K562 (cell line): Measurements from ENCODE around the gene MYLK2. TPM values are rescaled to one million over a fixed set of nuclear protein-coding genes. Genes with fewer than 3 reads are reported as not detected.

ENCODE experiments used
- MYC ChIP-seq, 2 experiments: fragments of 250-450 bp in 1 of 2; sonication (Bioruptor Pico) in 1 of 2; IDR thresholded peaks; 2 replicates each; pipeline versions ENCODE4 v1.5.1 to v1.6.1; 2012 to 2021; ENCODE audit warnings: low read depth in 2 of 2, borderline replicate concordance in 1 of 2, improper control_type of control experiment in 1 of 2, low read length in 1 of 2, mild to moderate bottlenecking in 1 of 2, moderate library complexity in 1 of 2
- RNF219 ChIP-seq: fragments of 250-450 bp; sonication (Bioruptor Pico); IDR thresholded peaks from 2 replicates; pipeline ENCODE4 v1.5.0; 2022; ENCODE audit warnings: mild to moderate bottlenecking
- SP2 ChIP-seq: IDR thresholded peaks from 2 replicates; pipeline ENCODE4 v1.6.1; 2011; ENCODE audit warnings: mild to moderate bottlenecking, low read depth, low read length, moderate library complexity; ENCODE audit not compliant: poor library complexity, severe bottlenecking; ENCODE audit errors: extremely low read depth
- polyA plus RNA-seq, 8 experiments: library from polyadenylated mRNA; depleted of rRNA in 4 of 8; stranded (reverse) in 5 of 8; unstranded in 3 of 8; fragments of >200 nt; fragmentation: Nextera tagmentation in 2 of 8; fragmentation: Illumina TruSeq in 1 of 8; extraction: Ambion mirVana in 2 of 8; extraction: Trizol in 1 of 8; gene quantifications; 2 replicates each; pipeline versions ENCODE4 v1.2.1 to v1.2.3, GENCODE V29; 2011 to 2014; ENCODE audit warnings: inconsistent platforms in 1 of 8, missing spikeins in 1 of 8
- total RNA-seq, 7 experiments: library from RNA; depleted of rRNA in 6 of 7; stranded (reverse); fragments of >200 nt in 6 of 7; fragmentation: Illumina TruSeq in 2 of 7; extraction: Trizol in 2 of 7; gene quantifications; 2 replicates each; pipeline versions ENCODE4 v1.2.1 to v1.2.3, GENCODE V29; 2011 to 2021; ENCODE audit warnings: low replicate concordance in 1 of 7
- TF ChIP-seq, protein P1 (sequence below): fragments of 250-450 bp; sonication (Bioruptor Pico); IDR thresholded peaks from 2 replicates; pipeline ENCODE4 v1.8.0; 2022; ENCODE audit warnings: moderate library complexity, mild to moderate bottlenecking, inconsistent platforms

MYLK2 gene
- total and polyA plus RNA-seq, 9 of the 15 experiments (the other 6 are each of a cell fraction or from before 2014, with no cell fraction given) = 0.07 to 0.53 (median 0.18) TPM; not detected in 2

DNA sequence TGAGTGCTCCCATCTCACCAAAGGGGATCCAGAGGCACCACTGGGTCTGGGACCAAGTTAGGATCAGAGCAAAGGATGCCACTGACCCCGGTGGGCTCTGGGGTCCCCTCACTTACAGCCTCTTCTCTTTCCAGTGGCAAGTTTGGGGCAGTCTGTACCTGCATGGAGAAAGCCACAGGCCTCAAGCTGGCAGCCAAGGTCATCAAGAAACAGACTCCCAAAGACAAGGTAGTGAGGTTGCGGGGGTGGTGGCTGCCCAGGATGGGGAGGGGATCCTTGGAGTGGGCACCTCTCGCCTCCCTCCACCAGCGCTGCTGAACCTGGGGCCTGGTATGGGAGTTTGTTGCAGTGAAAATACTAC is 4.9 kb downstream of the MYLK2 start (continued):
- TF ChIP-seq RNF219 (CRISPR knock-in tag) (no peak), MYC (IDR thresholded peaks at IDR 0.05; ENCODE audit: low read depth, low read length) (no peak), MYC (CRISPR knock-in tag; IDR thresholded peaks at IDR 0.05; ENCODE audit: borderline replicate concordance, low read depth) (no peak), SP2 (no peak)
- TF ChIP-seq, protein P1, sequence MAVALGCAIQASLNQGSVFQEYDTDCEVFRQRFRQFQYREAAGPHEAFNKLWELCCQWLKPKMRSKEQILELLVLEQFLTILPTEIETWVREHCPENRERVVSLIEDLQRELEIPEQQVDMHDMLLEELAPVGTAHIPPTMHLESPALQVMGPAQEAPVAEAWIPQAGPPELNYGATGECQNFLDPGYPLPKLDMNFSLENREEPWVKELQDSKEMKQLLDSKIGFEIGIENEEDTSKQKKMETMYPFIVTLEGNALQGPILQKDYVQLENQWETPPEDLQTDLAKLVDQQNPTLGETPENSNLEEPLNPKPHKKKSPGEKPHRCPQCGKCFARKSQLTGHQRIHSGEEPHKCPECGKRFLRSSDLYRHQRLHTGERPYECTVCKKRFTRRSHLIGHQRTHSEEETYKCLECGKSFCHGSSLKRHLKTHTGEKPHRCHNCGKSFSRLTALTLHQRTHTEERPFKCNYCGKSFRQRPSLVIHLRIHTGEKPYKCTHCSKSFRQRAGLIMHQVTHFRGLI (CRISPR knock-in tag) = no peak
